CD14-positive monocyte (primary cell): ENCODE data around the gene CTSH. TPM values are rescaled to one million over a fixed set of nuclear protein-coding genes. Genes with fewer than 3 reads are reported as not detected.

Experiments
- DNase-seq, 3 donors: peaks; one replicate each; pipeline ENCODE4 v3.0.0-alpha.2; 2011 to 2022
- H2AFZ ChIP-seq: 2 replicates; pipeline ENCODE4 v1.6.0; 2012; ENCODE audit warnings: mild to moderate bottlenecking, low read depth, low read length, inconsistent platforms; ENCODE audit not compliant: insufficient read depth, poor library complexity, severe bottlenecking
- H3K27ac ChIP-seq, 2 donors: 1 replicate in 1 of 2; 2 replicates in 1 of 2; pipeline ENCODE4 v1.5.1; 2012 to 2013; ENCODE audit warnings: low read length in 2 of 2, control low read depth in 1 of 2, inconsistent platforms in 1 of 2, low read depth in 1 of 2, mild to moderate bottlenecking in 1 of 2
- H3K27me3 ChIP-seq, 2 donors: one replicate each; pipeline versions ENCODE4 v1.6.0 to v1.6.1; 2011 to 2013; ENCODE audit warnings: low read length in 2 of 2; ENCODE audit not compliant: control insufficient read depth in 2 of 2, insufficient read depth in 2 of 2
- H3K36me3 ChIP-seq, 2 donors: replicated peaks in 1 of 2; 1 replicate in 1 of 2; 2 replicates in 1 of 2; pipeline versions ENCODE4 v1.5.1 to v1.6.1; 2012 to 2013; ENCODE audit warnings: low read length in 2 of 2, control low read depth in 1 of 2, inconsistent platforms in 1 of 2, mild to moderate bottlenecking in 1 of 2; ENCODE audit not compliant: insufficient read depth in 2 of 2, control insufficient read depth in 1 of 2
- H3K4me1 ChIP-seq, 2 donors: 1 replicate in 1 of 2; 2 replicates in 1 of 2; pipeline versions ENCODE4 v1.5.1 to v1.6.1; 2012 to 2013; ENCODE audit warnings: low read length in 2 of 2, control low read depth in 1 of 2, inconsistent platforms in 1 of 2, mild to moderate bottlenecking in 1 of 2, moderate library complexity in 1 of 2; ENCODE audit not compliant: insufficient read depth in 2 of 2, control insufficient read depth in 1 of 2
- H3K4me2 ChIP-seq: replicated peaks from 2 replicates; pipeline ENCODE3; 2012; ENCODE audit warnings: low read length, moderate library complexity, mild to moderate bottlenecking; ENCODE audit not compliant: poor library complexity, severe bottlenecking; ENCODE audit errors: extremely low read depth
- H3K4me3 ChIP-seq, 3 experiments: fragments of 200-600 bp in 1 of 3; sonication (generic) in 1 of 3; replicated peaks in 1 of 3; 1 replicate in 2 of 3; 2 replicates in 1 of 3; pipeline ENCODE4 v1.5.1; 2011 to 2013; ENCODE audit warnings: low read length in 3 of 3, mild to moderate bottlenecking in 3 of 3, control low read depth in 2 of 3, low read depth in 2 of 3, inconsistent platforms in 1 of 3, moderate library complexity in 1 of 3
- H3K79me2 ChIP-seq: 2 replicates; pipeline ENCODE4 v1.6.0; 2012; ENCODE audit warnings: mild to moderate bottlenecking, control low read depth, inconsistent platforms, low read length, moderate library complexity; ENCODE audit not compliant: insufficient read depth
- H3K9ac ChIP-seq: 2 replicates; pipeline ENCODE4 v1.6.0; 2017; ENCODE audit warnings: low read length, mild to moderate bottlenecking; ENCODE audit not compliant: insufficient read depth, poor library complexity, severe bottlenecking
- H3K9me3 ChIP-seq, 2 donors: replicated peaks in 1 of 2; 1 replicate in 1 of 2; 2 replicates in 1 of 2; pipeline versions ENCODE4 v1.5.1 to v1.6.1; 2012 to 2013; ENCODE audit warnings: low read length in 2 of 2, control low read depth in 1 of 2; ENCODE audit not compliant: control insufficient read depth in 1 of 2, insufficient read depth in 1 of 2
- H4K20me1 ChIP-seq: 2 replicates; pipeline ENCODE4 v1.6.0; 2012; ENCODE audit warnings: mild to moderate bottlenecking, low read length, control low read depth, moderate library complexity; ENCODE audit not compliant: insufficient read depth
- H3K27ac Mint-ChIP-seq, 7 donors: one replicate each; pipeline ENCODE4 v1.8.0; 2020; ENCODE audit warnings: mild to moderate bottlenecking in 7 of 7, mixed read lengths in 7 of 7, moderate library complexity in 6 of 7, inconsistent platforms in 2 of 7
- H3K27me3 Mint-ChIP-seq, 3 donors: one replicate each; pipeline ENCODE4 v1.8.0; 2021 to 2022; ENCODE audit warnings: low read depth in 3 of 3, mild to moderate bottlenecking in 3 of 3, mixed read lengths in 3 of 3, moderate library complexity in 3 of 3, inconsistent platforms in 1 of 3
- H3K36me3 Mint-ChIP-seq, 2 donors: one replicate each; pipeline ENCODE4 v1.8.0; 2020; ENCODE audit warnings: mixed read lengths in 2 of 2, inconsistent platforms in 1 of 2, mild to moderate bottlenecking in 1 of 2
- H3K4me1 Mint-ChIP-seq: one replicate; pipeline ENCODE4 v1.8.0; 2020; ENCODE audit warnings: mild to moderate bottlenecking, mixed read lengths
- H3K4me3 Mint-ChIP-seq, 2 donors: one replicate each; pipeline ENCODE4 v1.8.0; 2020; ENCODE audit warnings: mild to moderate bottlenecking in 2 of 2, mixed read lengths in 2 of 2, moderate library complexity in 1 of 2
- H3K9me3 Mint-ChIP-seq, 7 donors: one replicate each; pipeline ENCODE4 v1.8.0; 2020 to 2022; ENCODE audit warnings: mixed read lengths in 7 of 7, mild to moderate bottlenecking in 6 of 7, moderate library complexity in 6 of 7, inconsistent platforms in 2 of 7
- WGBS: methylation state at CpG from one replicate; pipeline ENCODE4 v1.1.5; 2013; ENCODE audit warnings: missing lambda C conversion rate; ENCODE audit not compliant: insufficient coverage; 5-methylcytosine and 5-hydroxymethylcytosine counted together
- intact Hi-C, 2 donors: fragments of 100-400 bp; cut with micrococcal nuclease; formaldehyde crosslinking; loops; one replicate each; pipeline versions ENCODE4 v1.15.0 to v1.15.1; 2023
- polyA plus RNA-seq, 3 donors: library from polyadenylated mRNA; depleted of rRNA in 1 of 3; unstranded in 2 of 3; stranded (reverse) in 1 of 3; fragments of 300-500 nt in 2 of 3; fragments of >200 nt in 1 of 3; fragmentation: Illumina TruSeq in 2 of 3; gene quantifications; 1 replicate in 2 of 3; 2 replicates in 1 of 3; pipeline ENCODE4 v1.2.3, GENCODE V29; 2012 to 2021
- TF ChIP-seq, protein P1 (sequence below): fragments of 200-600 bp; IDR thresholded peaks from one replicate; pipeline ENCODE4 v1.8.0; 2022; ENCODE audit warnings: antibody characterized with exemption, mild to moderate bottlenecking

Gene CTSH
- polyA plus RNA-seq, 3 donors = 555 to 884 (median 756) TPM

DNA sequence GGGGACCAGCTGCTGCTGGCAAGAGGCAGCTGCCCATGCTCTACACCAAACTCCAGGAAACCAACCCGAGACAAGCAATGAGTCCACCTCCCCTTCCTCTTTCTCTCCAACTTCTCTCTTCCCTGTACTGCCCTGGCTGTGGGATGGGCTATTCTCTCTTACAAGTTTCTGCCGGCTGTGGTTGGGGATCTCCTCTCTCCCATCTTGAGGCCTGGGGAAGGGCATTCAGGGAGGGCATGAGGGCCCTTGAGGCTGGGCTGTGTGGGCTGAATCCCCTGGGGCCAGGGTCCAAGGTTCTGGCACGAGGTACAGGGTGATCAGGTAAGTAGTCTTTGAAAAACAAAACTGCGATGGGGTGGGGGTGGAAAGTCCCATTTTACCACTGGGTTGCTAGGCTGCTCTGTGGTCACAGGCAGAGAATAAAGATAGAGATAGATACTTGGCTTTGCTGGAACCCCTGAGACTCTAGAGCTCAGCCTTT is 32.3 kb upstream of the CTSH start:
- peaks cover 37 to 38% of the 10 kb centered on the region in 2 donors for H3K4me1 ChIP-seq
- no peaks in the 10 kb centered on the region for H4K20me1 ChIP-seq
- Mint-ChIP-seq H3K4me1 (peaks cover 44% of the 10 kb centered on the region), H3K4me3 (peak overlapping the region; percentile 31 to 68), H3K36me3 (peaks cover 0 to 2% of the 10 kb centered on the region in 2 donors), H3K9me3 (peaks cover 0 to 3% (median 0%) of the 10 kb centered on the region in 7 donors), H3K27ac (peak overlapping the region; percentile 88 to 94 (median 92)), H3K27me3 (peaks cover 0 to 3% (median 1%) of the 10 kb centered on the region in 3 donors)
- H3K9me3 ChIP-seq = no peaks in the 10 kb centered on the region
- H3K4me2 ChIP-seq = peak overlapping the region; percentile 62
- H3K36me3 ChIP-seq = no peaks in the 10 kb centered on the region
- H3K27me3 ChIP-seq = no peaks in the 10 kb centered on the region
- WGBS = 58% methylated on average over 1 of the region's 4 CpGs
- peak overlapping the region; percentile 62 for H2AFZ ChIP-seq
- H3K27ac ChIP-seq = peak overlapping the region; percentile 71 to 83
- intact Hi-C loops = loop anchor here in 1 of 2 donors (5.0 kb wide), 1 partner anchor 35 kb away; no protein-coding TSS in a partner anchor
- peak; percentile 64 to 78 (median 74) for DNase-seq
- peak overlapping the region; percentile 39 for H3K9ac ChIP-seq
- peak overlapping the region in 1 of 3 experiments; percentile 45 for H3K4me3 ChIP-seq
- no peaks in the 10 kb centered on the region for H3K79me2 ChIP-seq
- TF ChIP-seq, protein P1, sequence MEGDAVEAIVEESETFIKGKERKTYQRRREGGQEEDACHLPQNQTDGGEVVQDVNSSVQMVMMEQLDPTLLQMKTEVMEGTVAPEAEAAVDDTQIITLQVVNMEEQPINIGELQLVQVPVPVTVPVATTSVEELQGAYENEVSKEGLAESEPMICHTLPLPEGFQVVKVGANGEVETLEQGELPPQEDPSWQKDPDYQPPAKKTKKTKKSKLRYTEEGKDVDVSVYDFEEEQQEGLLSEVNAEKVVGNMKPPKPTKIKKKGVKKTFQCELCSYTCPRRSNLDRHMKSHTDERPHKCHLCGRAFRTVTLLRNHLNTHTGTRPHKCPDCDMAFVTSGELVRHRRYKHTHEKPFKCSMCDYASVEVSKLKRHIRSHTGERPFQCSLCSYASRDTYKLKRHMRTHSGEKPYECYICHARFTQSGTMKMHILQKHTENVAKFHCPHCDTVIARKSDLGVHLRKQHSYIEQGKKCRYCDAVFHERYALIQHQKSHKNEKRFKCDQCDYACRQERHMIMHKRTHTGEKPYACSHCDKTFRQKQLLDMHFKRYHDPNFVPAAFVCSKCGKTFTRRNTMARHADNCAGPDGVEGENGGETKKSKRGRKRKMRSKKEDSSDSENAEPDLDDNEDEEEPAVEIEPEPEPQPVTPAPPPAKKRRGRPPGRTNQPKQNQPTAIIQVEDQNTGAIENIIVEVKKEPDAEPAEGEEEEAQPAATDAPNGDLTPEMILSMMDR = no peak

DNA sequence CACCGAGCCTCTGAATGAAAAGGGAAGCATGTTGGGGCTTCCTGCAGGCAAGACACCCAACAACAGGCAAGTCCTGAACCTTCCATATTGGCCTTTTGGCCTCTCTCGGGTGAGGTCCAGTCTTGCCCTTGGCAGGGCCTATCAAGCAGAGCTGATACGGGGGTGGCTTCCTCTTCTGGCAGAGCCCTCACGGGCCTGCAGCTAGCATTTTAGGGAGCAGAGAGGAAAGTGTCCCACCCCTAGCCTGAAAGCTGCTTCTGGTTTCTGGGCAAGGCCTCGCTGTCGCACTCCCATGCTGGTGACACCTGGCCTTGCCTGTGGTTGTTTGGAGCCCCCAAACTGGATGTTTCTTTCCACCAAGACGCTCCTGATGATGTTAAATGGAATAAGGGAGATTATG is 31.8 kb upstream of the CTSH start:
- H3K36me3 ChIP-seq = no peaks in the 10 kb centered on the region
- Mint-ChIP-seq H3K27me3 (peaks cover 0 to 3% (median 1%) of the 10 kb centered on the region in 3 donors), H3K4me3 (peak overlapping the region in 1 of 2 donors; percentile 68), H3K4me1 (peaks cover 41% of the 10 kb centered on the region), H3K36me3 (peaks cover 0 to 2% of the 10 kb centered on the region in 2 donors), H3K27ac (peak overlapping the region; percentile 88 to 94 (median 92)), H3K9me3 (peaks cover 0 to 3% (median 0%) of the 10 kb centered on the region in 7 donors)
- H3K9me3 ChIP-seq = no peaks in the 10 kb centered on the region
- H3K27ac ChIP-seq = peak overlapping the region; percentile 71 to 83
- H2AFZ ChIP-seq = peak overlapping the region; percentile 62
- H3K27me3 ChIP-seq = no peaks in the 10 kb centered on the region
- no peaks in the 10 kb centered on the region for H4K20me1 ChIP-seq
- H3K79me2 ChIP-seq = no peaks in the 10 kb centered on the region
- H3K4me1 ChIP-seq = peaks cover 33 to 34% of the 10 kb centered on the region in 2 donors
- peak overlapping the region in 1 of 3 experiments; percentile 45 for H3K4me3 ChIP-seq
- peak overlapping the region; percentile 39 for H3K9ac ChIP-seq
- WGBS = 50% methylated on average over 2 of the region's 7 CpGs
- DNase-seq = peak; percentile 17 to 34 (median 24)
- peak overlapping the region; percentile 62 for H3K4me2 ChIP-seq
- intact Hi-C loops = loop anchor here in 1 of 2 donors (5.0 kb wide), 1 partner anchor 34 kb away; no protein-coding TSS in a partner anchor
- TF ChIP-seq, protein P1 = no peak
